Right renal pelvis (tissue), 4 donors: ENCODE results near the gene EIF4G2. TPM values are rescaled to one million over a fixed set of nuclear protein-coding genes. Genes with fewer than 3 reads are reported as not detected.
"Not testable (repeated sequence)": the region's sequence is repeated elsewhere in the genome, so short reads cannot be mapped to it uniquely, and the experiment has no call there.

Source experiments
- DNase-seq, 4 donors: peaks; one replicate each; pipeline ENCODE4 v3.0.0-alpha.2; 2013; ENCODE audit warnings: low read depth in 4 of 4, low spot score in 3 of 4, missing footprints in 1 of 4
- polyA plus RNA-seq, 4 donors: library from polyadenylated mRNA; unstranded; fragments of 120-200 nt; gene quantifications; one replicate each; pipeline ENCODE4 v1.2.1, GENCODE V29; 2013; ENCODE audit not compliant: insufficient read length in 4 of 4

Gene EIF4G2
- polyA plus RNA-seq = 100 to 1,000 TPM; 796 to 936 (median 910) TPM

- DNase-seq = peak; percentile 96 to 99 (median 97)
Measured at GRCh38 chr11:10808553-10809372, at the start of gene EIF4G2. Gene EIF4G2, minus strand, starts transcription at chr11:10808926.

- peak; percentile 94 to 98 (median 96) for DNase-seq
Measured at GRCh38 chr11:10857709-10858438, 49.1 kb upstream of the EIF4G2 start, which contains the start of gene ZBED5. Gene ZBED5, minus strand, starts transcription at chr11:10858053. Its CDS starts 3,108 bp downstream, at chr11:10854945.

DNA sequence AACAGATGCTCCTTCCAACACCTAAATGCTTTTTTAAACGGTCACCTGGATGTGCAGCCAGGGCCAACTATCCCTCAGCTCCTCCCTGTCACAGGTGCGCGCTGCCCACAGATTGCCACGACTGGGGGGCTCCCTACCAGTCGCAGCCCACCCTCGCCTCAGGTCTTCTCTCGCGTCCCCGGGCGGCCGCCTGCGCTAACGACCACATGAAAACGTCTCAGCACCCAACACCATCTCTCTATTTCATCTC lies 48.7 kb upstream of the EIF4G2 start:
- DNase-seq = peak in 2 of 4 donors; percentile 22 to 30

DNA sequence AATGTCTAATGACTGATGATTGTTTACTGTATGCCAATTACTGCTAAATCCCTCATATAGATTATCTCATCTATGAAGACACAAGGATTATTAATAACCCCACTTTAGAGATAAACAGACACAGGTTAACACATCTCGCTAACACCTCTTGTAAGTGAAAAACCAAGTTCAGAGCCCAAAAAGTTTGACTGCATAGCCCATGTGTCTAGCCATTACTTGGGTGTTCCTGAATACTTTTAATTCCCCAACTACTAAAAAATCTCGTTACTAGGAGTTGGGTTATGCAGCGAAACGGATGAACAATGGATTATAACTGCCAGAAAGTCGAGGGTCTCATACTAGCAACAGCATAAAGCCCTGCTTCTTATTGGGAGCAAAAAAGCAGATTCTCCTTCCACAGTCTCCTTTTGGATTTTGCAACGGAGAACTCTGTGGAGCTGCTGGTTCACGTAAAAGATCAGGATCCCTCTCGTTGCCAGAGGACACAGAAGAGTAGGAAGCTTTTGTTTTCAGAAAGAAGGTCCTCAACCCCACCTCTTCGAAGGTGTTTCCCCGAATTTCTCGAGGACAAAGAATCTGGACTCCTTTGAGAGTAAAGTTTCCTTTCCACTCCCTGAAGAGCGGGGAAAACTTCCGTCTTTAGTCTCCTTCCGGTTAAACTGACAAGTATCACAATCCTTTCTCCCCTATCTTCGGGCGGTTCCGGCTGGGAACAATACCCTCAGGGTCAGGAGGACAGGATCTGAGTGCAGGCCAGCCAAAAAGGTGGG lies 48.1 kb upstream of the EIF4G2 start:
- peak in 2 of 4 donors; percentile 38 to 39 for DNase-seq

GRCh38 chr11:10855295-10855694 lies 46.6 kb upstream of the EIF4G2 start:
- DNase-seq = no peak

DNA sequence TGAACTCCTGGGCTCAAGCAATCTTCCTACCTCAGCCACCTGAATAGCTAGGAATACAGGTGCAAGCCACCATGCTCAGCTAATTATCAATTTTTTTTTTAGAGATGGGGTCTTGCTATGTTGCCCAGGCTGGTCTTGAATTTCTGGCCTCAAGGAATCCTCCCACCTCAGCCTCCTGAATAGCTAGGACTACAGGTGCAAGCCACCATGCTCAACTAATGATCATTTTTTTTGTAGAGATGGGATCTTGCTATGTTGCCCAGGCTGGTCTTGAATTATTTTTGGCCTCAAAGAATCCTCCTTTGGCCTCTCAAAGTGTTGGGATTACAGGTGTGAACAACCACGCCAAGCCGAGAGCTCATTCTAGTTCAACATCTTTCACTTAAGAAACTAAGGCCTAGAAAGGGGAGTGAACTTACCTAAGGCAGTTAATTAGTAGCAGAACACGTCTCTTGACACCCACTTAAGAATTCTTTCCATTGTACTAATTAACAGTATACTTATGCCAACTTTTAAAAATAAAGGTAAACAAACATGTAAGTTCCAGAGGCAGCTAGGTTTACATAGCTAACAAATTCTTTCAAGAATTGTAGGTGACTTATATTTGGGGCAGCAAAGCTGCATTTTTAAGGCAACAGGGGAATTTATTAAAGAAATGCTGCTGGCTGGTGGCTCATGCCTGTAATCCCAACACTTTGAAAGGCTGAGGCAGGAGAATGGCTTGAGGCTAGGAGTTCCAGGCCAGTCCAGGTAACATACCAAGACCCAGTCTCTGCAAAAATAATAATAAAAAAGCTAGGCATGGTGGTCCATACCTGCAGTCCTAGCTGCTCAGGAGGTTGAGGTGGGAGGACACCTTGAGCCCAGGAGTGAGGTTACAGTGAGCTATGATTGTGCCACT lies 39.5 kb upstream of the EIF4G2 start:
- DNase-seq = no peak

DNA sequence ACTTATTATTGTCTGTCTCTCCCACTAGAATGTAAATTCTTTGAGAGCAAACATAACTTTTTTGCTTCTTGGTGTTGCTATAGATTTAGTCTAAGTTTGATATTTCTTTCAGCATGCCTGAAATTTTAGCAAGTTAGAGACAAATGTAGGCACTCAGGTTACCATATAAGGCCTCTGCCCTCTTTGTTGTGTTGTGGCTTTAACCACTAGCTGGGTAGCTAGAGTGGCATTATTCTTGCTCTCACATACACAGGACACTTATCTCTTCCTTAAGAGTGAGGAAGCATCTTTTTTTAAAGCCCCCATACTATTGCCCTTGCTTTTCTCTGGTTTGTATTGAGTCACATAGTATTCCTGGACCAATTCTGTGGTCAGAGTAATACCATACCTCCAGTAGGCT lies 37.9 kb upstream of the EIF4G2 start:
- DNase-seq = no peak

DNA sequence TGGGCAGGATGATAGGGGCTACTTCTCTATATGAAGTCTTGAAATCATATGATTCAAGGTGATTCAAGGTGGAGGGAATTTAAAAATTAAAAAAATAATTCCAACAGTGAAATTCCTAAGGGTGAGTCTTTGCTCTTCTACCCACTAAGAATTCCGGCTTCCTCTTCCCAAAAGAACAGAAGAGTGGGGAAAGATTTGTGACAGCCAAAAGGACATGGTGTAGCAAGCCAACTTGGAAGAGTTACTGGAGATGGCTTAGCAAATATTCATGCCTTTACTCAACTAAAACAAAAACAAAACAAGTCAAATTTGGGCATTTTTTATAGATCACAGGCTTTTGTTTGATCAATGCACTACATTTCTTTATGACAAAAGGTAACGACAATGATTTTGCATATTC lies 36.9 kb upstream of the EIF4G2 start:
- DNase-seq = no peak

DNA sequence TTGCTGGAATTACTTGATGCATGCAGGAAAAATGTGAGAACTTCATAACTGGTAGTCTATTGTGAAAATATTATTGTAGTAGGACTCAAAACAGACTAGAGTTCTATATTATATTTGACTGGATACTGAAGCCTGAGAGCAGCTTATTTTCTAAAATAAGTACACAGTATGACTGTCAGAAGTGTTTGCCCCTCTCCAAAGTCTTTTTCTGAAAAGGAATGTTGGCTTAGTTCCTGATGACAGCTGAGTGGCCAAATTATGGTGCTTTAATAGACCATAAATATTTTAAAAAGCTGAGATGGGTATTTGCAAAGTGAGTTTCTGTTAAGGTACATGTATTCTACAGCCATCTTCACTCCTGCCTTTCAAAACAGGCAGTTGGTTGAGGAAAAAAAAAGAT lies 36.1 kb upstream of the EIF4G2 start:
- no peak for DNase-seq

DNA sequence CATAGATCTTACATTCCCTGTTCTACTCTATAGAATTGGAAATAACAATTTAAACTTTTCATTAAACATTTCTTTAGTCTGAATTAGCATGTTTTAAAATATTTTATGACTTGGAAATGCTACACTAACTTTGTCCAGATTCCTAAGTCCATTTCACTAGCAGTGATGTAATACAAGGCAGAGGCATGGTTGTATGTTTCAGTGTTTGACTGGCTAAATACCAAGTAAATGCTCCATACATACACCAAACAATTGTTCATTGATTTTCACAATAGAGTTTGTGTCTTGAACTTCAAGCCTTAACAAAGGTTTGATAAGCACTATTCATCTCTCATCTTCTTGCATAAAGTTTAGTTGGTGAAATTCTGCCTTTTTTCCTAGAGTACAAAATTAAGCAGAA lies 35.6 kb upstream of the EIF4G2 start:
- DNase-seq = no peak

DNA sequence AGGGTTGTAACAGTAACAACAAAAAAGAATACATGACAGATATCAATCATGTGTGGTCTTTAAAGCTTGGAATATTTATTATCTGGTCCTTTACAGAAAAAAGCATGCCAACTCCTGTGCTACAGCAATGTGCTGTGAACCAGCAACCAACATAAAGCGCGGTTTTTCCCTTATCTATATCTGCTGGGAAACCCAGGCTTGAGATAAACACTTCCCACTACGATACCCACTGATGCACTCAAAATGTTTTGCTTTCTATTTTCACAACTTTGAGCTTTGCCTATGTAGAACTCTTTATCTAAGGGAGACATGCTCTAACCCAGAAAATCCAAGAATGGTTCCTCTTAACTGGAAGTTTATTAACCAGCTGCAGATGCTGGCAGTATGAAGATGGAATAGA lies 30.2 kb upstream of the EIF4G2 start:
- no peak for DNase-seq

GRCh38 chr11:10838083-10838482 lies 29.4 kb upstream of the EIF4G2 start:
- no peak for DNase-seq

DNA sequence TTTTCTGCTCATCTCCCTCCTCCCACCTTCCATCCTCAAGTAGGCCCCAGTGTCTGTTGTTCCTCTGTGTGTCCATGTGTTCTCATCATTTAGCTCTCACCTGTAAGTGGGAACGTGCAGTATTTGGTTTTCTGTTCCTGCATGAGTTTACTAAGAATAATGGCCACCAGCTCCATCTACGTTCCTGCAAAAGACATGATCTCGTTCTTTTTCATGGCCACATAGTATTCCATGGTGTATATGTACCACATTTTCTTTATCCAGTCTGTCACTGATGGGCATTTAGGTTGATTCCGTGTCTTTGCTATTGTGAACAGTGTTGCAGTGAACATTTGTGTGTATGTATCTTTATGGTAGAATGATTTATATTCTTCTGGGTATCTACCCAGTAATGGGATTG lies 28.2 kb upstream of the EIF4G2 start:
- DNase-seq = not testable (repeated sequence)

GRCh38 chr11:10829139-10829538 lies 20.4 kb upstream of the EIF4G2 start:
- no peak for DNase-seq

GRCh38 chr11:10828402-10828801 lies 19.7 kb upstream of the EIF4G2 start:
- no peak for DNase-seq

DNA sequence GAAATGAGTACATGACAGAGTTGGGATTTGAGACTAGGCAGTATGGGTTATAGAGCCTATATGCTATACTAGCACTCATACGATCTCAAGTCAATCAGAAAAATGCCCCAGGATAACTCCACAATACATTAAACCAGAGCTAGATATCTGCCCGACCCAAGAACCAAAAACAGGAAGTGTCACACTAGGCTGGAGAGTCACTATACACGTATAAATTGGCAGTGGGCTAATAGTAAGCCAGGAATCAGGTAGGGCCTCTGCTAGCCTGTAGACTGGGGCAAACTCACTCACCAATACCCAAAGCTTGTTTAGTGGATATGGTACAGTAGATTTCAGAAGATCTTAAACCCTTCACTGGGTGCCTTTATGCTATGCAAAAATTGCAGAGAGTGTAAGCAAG lies 16.2 kb upstream of the EIF4G2 start:
- no peak for DNase-seq

DNA sequence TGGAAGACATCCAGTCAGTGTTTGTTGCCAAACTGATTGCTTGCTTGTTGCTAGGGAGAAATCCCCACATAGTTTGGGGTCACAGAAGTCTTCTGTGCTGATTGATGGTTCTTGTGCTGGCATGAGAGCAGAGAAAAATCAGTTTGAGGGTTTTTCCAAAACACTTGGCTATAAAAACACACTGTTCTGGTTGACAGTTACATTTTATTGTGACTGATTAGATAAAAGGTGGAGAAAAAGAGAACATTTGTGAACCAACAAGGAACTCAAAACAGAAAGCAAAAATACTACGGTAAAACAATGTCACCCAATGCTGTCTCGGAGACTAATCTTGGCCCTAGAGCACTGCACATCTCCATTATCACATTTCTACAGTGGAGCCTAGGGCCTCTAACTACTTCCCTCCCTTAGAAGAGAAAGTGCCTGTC lies 14.4 kb upstream of the EIF4G2 start:
- no peak for DNase-seq

GRCh38 chr11:10822491-10822890 lies 13.8 kb upstream of the EIF4G2 start:
- DNase-seq = not testable (repeated sequence)

- DNase-seq = no peak
Measured at GRCh38 chr11:10818594-10818993, 9.9 kb upstream of the EIF4G2 start.

DNA sequence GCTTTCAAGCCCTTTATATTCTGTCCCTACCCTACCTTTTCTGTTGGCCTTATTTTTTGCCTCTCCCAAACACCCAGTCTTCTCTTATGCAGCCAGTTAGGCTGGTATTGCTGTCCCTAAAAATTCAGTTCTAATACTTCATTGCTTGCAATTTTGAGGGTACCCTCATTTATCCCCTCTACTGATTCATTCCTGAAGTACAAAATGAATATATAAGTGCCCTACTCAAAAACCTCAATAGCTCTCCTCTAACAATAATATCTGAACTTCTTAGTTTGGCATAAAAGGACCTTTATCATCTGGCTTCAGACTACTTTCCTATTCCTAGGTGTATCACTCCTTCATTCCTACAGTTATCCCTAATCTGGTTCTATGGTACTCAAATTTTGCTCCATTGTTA lies 5.2 kb upstream of the EIF4G2 start:
- DNase-seq = no peak
